GM20000 (cell line): ENCODE measurements around the gene MICB.
"Not testable (repeated sequence)": the region's sequence is repeated elsewhere in the genome, so short reads cannot be mapped to it uniquely, and the experiment has no call there.

Source experiments
- DNase-seq: peaks from one replicate; pipeline ENCODE4 v3.0.0; 2012; ENCODE audit warnings: low spot score
- TF ChIP-seq, protein P1 (sequence below): IDR thresholded peaks from 2 replicates; pipeline ENCODE4 v1.5.1; 2012; ENCODE audit warnings: mild to moderate bottlenecking, control low read depth; ENCODE audit errors: extremely low read depth, missing control alignments

MICB gene

DNA sequence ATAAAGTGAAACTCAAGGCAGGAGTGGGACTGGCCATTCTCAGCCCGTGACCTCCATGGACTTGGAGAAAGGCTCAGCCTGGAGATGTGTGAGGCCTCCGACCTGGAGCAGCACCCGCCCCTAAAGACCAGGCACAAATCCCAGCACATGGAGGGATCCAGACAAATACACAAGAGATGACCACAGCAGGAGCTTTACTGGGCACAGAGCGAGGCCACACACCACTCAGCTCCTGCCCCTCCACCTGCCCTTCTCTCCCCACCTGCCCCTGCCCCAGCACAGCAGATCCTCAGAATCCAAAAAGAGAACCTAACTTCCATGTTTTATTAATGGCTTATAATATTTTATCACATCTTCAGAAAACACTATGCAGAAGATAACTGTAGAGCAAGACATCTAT, 20.4 kb upstream of the MICB start:
- no peak for DNase-seq
- TF ChIP-seq, protein P1, sequence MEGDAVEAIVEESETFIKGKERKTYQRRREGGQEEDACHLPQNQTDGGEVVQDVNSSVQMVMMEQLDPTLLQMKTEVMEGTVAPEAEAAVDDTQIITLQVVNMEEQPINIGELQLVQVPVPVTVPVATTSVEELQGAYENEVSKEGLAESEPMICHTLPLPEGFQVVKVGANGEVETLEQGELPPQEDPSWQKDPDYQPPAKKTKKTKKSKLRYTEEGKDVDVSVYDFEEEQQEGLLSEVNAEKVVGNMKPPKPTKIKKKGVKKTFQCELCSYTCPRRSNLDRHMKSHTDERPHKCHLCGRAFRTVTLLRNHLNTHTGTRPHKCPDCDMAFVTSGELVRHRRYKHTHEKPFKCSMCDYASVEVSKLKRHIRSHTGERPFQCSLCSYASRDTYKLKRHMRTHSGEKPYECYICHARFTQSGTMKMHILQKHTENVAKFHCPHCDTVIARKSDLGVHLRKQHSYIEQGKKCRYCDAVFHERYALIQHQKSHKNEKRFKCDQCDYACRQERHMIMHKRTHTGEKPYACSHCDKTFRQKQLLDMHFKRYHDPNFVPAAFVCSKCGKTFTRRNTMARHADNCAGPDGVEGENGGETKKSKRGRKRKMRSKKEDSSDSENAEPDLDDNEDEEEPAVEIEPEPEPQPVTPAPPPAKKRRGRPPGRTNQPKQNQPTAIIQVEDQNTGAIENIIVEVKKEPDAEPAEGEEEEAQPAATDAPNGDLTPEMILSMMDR, result no peak

DNA sequence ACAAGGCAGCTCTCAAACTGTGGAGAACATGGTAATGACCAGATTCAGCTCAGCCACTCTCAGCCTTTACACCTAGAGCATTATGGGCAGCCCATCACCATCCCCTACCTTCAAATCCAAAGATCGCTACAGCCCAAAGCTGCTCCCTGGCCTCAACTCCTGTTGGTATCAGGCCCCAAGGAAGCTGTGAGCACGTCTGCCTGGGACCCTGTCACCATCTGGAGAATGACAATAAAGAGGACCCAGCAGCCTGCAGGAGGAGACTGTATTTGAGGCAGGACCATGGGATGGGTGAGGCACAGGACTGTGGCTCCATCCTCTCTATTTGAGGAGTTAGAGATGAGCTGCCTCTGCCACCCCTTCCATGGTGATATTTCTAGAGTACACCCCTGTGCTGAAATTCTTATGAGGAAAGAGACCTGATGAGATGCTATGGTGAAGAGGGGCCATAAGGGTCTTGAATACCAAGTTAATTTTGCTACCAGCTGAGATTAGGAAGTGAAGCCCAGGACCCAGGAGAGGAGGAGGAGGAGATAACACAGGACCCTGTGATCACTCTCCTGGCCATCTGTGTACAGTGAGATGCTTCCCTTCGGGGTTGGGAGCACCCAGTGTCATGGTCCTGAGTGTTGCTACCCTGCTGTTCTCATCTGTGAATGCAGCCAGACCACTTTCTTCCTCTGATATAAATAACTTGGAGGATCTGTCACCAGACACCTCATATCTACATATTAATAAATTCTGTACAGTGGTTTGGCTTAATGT, 19.6 kb upstream of the MICB start:
- TF ChIP-seq, protein P1, result no peak
- no peak for DNase-seq

DNA sequence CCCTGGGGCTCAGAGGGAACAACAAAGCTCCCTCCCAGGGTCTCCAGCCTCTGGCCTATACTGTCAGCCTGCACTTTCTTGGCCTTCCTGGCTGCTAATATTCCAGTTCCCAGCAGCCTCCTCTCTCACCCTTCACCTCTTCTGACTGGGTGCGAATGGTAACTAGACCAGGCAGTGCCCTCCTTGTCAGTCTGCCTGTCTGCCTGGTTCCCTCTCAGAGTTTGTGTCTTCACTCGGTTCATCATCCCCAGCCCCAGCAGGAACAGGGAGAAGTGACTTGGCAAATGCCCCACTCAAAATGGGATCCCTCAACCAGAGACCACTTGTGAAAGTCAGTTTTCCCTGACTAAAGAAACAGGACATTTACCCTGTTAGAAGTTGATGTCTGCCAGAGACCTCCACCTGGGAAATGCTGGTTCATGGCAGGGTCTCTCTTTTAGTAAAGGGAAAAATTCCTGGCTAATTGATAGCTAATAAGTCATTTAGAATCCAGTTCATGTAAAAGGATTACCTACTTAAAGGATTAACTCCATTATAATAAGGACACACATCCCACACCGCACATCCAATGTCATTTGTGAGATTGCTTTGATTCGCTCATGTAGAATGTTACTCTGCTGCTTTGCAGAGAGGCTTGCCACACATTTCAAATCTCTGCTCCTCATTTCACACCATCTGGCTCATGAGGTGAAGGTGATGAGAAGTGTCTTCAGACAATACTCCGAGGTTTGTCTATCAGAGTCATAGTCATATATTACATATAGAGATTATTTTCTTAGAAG, 18.6 kb upstream of the MICB start:
- TF ChIP-seq, protein P1, result no peak
- no peak for DNase-seq

DNA sequence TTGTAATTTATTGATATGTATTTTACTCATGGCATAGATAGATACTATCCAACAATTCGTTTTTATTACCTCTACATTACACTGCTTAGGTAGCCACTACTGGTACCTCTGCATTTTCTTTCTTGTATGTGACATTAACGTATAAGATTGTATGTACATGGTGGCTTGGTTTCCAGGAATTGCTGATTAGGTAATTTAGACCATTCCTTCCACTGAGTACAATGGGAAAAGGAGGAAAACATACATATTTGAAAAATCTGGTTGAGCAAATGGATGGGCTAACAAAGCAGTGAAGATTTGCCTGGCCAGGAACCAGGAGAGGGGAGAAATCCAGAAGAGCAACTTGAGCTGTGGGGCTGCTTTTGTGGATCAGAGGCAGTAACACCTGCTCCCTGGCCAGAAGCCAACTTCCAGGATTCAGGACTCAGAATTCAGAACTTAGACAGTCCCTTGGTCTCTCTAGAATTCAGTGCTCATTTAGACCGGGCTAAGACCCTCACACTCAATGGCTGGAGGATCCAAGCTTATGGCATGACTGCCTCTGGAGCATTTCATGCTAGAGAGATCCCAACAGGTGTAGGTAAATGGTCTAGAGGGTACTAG, 17.9 kb upstream of the MICB start:
- TF ChIP-seq, protein P1, result no peak

DNA sequence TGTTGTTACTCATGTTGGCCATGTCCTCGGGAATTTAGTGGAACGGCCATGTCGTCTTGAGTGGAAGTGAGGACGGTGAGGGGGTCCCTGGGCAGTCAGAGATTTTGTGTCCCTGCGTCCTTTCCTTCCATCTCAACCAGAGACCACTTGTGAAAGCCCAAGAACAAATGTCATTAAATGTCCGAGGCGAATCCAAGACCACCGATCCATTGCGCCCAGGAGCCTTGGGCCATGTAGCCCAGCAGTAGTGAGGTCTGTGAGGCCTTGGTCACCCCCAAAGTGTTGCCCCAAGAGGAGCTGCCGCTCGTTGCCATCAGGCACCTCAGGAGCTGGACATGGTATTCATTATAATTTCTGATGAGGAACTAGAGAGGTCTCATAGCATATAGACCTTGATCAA, 17.4 kb upstream of the MICB start:
- DNase-seq, result no peak
- TF ChIP-seq, protein P1, result no peak

More for the DNA sequence above, 17.9 kb upstream of the MICB start:
- DNase-seq, result no peak

DNA sequence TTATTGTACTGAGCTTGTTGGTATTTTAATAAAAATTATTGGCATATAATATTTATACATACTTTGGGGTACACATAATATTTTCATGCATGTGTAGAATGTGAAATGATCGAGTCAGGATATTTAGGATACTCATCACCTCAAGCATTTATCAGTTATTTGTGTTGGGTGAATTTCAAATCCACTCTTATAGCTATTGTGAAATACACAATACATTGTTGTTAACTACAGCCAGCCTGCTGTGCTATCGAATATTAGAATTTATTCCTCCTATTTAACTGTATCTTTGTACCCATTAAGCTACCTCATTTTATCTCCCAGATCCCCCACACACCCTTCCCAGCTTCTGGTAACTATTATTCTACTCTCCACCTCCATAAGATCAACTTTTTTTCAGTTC, 14.6 kb upstream of the MICB start:
- DNase-seq, result no peak
- TF ChIP-seq, protein P1, result no peak

DNA sequence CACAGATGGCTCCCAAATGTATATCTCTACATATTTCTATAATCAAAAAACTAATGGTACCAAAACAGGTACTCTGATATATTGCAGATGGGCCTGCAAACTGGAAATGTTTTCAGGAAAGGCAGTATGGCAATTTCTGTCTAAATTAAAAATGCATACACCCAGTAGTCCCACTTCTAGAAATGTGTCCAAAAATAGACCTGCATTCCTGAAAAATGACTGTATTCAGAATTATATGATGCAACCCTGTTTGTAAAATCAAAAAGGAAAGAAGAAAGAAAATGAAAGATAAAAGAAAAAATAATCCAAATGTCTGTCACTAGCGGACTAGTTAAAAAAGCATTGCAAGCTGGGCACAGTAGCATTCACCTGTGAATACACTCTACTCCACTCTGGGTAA, 12.9 kb upstream of the MICB start:
- TF ChIP-seq, protein P1, result no peak
- no peak for DNase-seq

DNA sequence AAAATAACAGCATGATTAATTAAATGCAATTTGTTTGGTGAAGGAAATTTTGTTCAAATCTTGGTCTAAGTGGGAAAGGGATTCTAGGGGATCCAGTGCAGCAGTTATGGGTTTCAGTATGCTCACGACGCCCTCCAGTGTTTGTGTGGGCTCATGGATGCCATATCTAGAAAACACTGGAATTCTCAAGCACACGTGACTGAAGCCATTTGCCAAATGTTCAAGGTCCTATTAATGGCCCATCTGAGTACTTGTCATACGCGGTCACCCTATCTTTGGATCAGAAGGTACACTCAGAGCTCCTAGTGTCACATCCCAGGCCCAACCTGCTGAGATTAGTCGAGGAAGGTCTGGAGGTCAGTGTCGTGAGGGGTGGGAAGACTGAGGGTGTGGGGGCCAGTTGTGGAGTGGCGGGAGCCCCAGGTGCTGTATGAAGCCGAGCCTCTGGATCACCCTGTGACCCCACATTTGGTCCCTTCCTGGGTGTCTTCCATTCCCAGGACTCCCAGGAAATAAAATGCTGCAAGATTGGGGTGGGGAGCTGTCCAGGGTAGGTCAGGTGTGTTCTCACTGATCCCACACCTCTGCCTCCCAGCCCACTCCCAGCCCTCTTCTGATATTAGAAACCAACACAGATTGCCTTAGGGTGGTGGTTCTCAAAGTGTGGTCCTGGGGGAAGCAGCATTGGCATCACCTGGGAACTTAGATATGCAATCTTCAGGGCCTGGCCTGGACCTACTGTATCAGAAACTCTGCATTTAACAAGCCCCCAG, 11.7 kb upstream of the MICB start:
- DNase-seq, result not testable (repeated sequence)

DNA sequence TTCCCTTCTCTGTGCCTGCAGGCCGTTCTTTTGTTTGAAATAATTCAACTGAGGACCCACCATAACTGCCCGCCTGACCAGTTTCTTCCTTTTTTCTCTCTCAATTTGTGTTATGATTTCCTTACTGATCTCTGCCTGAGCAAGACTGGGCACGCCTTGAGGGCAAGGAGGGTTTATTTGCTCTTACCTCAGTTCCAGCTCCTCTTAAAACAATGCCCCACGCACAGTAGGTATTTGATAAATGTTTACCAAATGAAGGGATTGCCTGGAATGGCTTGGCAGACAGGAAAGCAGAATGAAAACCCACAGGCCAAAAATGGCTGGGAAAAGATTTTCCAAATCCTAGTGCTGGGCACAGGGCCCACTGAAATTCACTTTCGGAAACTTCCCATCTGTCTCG, 10.3 kb upstream of the MICB start:
- DNase-seq, result not testable (repeated sequence)
